Stimulated activated CD4-positive, alpha-beta T cell treated with anti-CD3 and anti-CD28 coated beads, TNF-alpha, amount 100 ng/mL, for 1 hour (primary cell): ENCODE results near the gene SUPT4H1.

Experiments used
- DNase-seq, 3 donors: peaks; one replicate each; pipeline ENCODE4 v3.0.0-alpha.2; 2020; ENCODE audit warnings: low read depth in 3 of 3, low spot score in 1 of 3

SUPT4H1 gene

GRCh38 chr17:58320163-58320558, 31.8 kb downstream of the SUPT4H1 start:
- DNase-seq = no peak

GRCh38 chr17:58319173-58320162, 32.5 kb downstream of the SUPT4H1 start:
- no peak for DNase-seq

GRCh38 chr17:58318627-58319172, 33.3 kb downstream of the SUPT4H1 start:
- no peak for DNase-seq

DNA sequence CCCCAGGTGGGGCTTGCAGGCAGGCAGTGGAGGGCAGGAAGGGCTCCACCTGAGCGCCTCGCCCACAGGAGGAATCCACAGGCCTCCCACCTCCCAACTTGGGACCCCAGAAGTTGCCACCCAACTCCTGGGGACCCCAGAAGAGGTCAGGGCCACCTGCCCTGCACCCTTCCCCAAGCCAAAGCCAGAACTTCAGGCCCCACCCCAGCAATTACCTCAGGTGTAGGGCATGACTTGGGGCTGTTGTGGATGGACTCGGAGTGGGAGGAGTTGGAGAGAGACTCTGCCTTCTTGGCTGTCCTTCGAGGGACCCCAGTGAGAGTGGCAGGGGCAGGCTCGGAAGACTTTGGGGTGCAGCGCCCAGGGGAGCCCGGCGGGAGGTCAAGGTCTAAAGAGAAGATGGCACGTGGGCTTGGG, 33.9 kb downstream of the SUPT4H1 start:
- no peak for DNase-seq

- DNase-seq = peak in 2 of 3 donors; percentile 56 to 65
These were observed 34.5 kb downstream of the SUPT4H1 start for GRCh38 chr17:58317421-58318064.

DNA sequence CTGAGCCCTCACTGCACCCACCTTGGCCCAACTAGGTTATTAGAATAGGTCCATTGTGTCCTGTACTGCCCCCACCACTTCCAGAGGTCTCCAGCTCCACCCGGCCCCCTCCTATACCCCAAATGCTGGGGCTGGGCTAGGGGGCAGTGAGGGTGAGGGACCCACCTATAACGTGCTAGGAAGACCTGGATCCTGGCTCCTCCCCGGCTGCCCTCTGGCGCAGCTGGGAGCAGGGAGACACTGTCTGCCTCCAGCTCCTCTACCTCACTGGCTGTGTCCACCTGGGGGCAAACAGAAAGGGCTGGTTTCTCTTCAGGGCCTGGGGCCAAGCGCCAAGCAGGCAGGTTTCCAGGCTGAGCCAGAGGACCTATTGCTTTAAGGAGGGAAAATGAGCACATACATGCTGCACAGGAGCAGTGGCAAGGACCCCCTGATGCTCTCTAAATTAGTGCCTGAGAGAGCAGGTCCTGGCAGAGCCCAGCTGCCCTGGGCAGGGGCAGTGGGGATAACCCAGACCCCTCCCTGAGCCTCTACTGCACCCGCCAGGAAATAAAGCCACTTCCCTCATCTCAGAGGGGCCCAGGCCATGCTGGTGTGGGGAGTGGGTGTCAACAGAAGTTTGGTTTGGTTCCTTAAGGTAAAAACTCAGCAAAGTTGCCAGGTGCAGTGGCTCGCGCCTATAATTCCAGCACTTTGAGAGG, 35.6 kb downstream of the SUPT4H1 start:
- DNase-seq = no peak

DNA sequence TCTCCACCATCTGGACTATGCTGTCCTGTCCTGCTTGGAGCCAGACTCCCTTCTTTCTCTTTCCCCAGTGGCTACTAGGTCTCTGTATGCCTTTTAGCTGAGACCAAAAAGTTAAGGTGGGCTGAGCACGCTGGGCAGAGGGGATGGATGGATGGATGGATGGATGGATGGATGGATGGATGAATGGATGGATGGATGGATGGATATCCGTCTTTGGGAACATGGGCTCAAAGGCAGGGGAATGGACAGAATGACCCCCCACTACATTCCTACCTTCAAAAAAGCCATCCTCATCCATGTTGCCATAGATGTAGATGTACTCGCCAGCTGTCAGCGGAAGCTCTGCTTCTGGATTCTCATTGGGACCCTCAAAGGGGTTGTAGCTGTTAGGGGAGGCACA, 36.3 kb downstream of the SUPT4H1 start:
- DNase-seq = no peak

DNA sequence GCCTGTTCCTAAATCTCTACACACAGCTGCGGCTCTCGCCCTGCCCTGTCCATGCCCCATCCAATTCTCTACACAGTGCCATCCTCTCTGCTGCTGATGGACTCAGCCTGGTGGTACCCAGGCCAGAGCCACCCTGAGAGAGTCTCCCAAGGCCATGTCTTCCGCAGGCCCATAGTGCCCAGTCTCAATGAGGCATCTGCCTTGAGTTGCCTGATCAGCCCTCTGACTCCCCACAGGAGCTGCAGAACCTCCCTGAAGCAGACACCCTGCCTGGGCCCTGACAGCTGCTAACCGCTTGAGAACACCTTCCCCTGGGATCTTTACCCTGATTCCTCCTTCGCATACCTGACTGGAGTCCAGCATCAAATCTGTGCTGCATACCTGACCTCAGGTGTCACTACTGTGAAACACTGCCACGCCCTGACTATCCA, 36.7 kb downstream of the SUPT4H1 start:
- no peak for DNase-seq

GRCh38 chr17:58314706-58315015, 37.3 kb downstream of the SUPT4H1 start:
- no peak for DNase-seq

GRCh38 chr17:58313815-58314705, 37.9 kb downstream of the SUPT4H1 start:
- DNase-seq = no peak

DNA sequence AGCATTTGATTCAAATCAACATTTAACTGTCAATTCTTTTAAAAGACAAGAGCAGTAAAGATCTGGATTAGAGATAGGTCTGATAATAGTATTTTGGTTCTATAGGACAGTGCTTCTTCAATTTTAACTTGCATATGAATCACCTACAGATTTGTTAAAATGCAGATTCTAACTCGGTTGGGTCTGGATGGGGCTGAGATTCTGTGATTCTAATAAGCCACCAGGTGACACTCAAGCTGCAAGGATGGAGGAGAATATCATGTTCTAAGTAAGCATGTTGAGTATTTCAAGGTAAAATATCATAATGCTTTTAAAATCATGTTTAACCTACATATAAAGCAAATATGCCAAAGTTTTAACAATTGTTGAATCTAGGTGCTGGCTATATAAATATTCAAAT, 39.2 kb downstream of the SUPT4H1 start:
- DNase-seq = no peak

DNA sequence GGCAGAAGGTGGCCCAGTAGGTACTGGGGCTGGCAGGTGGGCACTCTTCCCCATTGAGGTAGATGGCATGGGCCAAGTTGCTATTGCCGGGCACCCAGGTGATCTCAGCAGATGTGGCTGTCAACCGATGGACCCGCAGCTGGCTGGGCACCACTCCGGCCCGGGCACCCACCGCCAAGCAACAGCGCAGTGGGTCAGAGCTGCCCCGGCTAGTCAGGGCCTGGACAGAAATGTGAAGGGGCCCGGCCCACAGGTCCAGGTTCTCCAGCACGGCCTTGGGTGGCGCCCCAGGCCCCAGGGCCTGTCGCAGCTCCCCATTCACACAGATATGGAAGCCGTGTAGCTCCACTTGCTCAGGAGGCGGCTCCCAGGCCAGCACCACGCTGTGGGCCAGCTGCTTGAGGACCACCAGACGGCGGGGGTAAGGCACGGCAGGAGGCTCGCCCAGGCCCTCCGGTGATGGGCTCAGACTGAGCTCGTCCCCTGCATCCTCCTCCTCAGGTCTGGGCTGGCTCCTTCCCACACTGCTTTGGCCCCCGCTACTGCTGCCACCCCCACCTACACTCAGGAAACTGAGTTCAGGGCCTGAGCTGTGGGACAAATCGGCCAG, 39.9 kb downstream of the SUPT4H1 start:
- no peak for DNase-seq

DNA sequence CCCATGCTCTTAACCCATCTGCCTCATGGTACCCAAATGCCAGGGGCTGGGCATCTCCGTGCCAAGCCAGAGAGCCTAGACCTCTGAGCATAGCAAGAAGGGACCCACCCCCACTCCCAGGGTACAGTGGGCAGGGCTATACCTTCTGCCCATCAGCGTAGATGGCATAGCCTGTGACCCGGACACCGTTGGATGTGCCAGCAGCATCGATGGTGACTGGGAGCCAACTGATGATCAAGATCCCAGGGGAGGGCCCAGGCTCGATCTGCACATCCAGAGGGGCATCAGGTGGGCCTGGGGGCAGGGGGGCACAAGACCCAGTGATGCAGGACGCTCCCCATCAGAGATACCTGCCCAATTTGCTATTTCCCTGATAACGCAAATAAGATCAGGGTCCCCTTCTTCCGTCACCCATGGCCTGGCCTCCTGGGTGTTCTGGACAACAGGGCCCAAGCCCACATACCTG, 40.5 kb downstream of the SUPT4H1 start:
- no peak for DNase-seq

DNA sequence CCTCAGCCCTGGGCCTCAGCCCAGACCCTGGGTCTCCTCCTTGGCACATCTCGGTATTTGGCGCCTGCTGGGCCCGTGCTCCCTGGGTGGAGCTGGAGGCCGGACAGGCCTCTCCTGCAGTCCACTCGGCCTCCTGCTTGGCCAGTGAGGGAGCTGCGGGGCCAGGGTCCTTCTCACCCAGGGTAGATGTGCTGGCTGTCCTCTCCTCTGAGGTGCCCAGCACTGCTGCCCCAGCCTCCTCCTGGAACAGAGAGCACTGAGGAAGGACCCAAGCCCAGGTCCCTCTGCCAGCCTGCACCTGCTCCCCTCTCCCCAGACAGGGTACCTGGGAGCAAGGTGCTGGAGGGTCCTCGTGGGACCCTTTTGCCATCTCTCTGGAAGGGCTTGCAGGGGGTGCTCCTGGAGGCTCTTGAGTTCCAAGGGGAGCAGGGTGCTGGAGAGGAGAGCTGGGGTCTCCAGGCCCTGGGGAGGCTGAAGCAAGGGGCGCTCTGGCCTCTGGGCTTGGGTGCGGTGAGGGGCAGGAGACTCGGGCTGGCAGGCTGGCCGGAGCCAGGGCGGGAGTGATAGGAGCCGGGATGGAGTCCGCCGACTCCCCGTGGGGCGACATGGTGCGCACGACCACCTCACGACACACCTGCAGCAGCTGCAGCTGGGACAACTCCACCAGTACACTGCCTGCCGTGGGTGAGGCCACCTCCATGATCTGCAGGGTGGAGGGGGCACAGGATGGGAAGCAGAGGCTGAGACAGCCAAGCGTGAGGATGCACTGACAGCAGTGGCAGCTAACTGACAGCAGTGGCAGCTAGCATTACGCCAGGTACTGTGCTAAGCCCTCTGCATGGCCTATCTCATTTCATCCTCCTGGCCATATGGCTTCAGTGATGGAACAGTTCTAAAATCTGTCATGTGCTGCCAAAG, 41.2 kb downstream of the SUPT4H1 start:
- no peak for DNase-seq

GRCh38 chr17:58309918-58310259, 42.1 kb downstream of the SUPT4H1 start:
- no peak for DNase-seq

GRCh38 chr17:58308985-58309917, 42.8 kb downstream of the SUPT4H1 start:
- DNase-seq = no peak

GRCh38 chr17:58308173-58308984, 43.6 kb downstream of the SUPT4H1 start:
- no peak for DNase-seq
